Measurements from ENCODE around the gene PTDSS2.

The PTDSS2 gene

DNA sequence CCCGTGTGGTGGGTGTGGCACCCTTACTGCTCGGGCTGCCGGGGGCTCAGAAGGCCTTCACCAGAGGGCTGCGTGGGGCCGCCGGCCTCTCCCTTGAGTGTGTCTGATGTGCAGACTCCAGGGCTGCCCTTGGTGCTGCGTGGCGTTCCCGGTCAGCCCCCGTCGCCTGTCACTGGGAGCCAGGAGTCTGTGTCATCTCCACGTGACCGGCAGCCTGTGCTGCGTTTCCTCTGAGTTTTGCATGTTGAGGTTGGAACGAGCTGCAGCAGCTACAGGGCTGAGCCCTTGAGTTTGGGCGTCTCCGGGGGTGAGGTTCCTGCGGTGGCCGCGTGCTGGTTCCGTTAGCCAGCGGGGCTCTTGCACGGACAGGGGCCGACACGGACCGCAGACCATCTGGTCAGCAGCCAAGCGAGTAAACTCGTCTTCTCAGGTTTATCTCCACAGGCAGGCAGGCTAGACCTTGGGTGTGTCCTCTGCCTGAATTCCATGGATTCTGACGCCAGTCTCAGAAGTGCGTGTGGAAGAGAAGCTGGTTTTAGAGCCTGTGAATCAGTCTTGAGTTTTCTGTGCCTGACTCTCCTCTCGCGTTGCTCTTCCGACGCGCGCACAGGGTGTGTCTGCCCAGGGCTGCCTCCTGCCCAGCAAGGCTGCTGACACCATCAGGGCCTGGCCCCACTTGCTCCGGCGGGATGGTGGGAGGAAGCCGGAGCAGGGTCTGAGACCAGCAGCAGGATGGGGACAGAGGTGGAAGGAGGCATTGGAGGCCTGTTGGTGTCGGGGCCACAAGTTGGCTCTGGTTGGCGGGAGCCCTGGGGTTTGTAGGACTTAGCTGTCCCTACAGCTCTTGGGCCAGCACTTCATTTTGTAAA is 10.5 kb downstream of the PTDSS2 start:
- Histone ChIP-seq H2BK12ac (ENCODE audit: low read length in 2 of 2) (no peak overlapping the region), H3K9me3 (ENCODE audit: control insufficient read depth, low read length) (no peaks in the 10 kb centered on the region), H3K23ac (ENCODE audit: low read length in 2 of 2) (no peak overlapping the region), H3K79me1 (replicated peaks; ENCODE audit: low read length, poor library complexity, severe bottlenecking) (peaks cover 33% of the 10 kb centered on the region), H2AK5ac (ENCODE audit: low read length, severe bottlenecking) (peak overlapping the region; percentile 11), H2BK120ac (ENCODE audit: low read depth, low read length) (no peak overlapping the region), H2AFZ (ENCODE audit: low read depth, low read length) (no peak overlapping the region), H3K27ac (ENCODE audit: low read length, poor library complexity, severe bottlenecking) (peak overlapping the region; percentile 61), H2BK5ac (ENCODE audit: low read depth, low read length, poor library complexity, severe bottlenecking) (no peak overlapping the region), H3K36me3 (ENCODE audit: control insufficient read depth in 1 of 2, insufficient read depth in 2 of 2, low read depth in 1 of 2, low read length in 2 of 2) (peaks cover 34 to 53% of the 10 kb centered on the region in 2 experiments), H3K4me3 (ENCODE audit: insufficient read depth in 1 of 2, low read depth in 1 of 2, low read length in 2 of 2) (no peak overlapping the region), H4K91ac (ENCODE audit: low read length) (no peak overlapping the region), H3K4me1 (ENCODE audit: control insufficient read depth, insufficient read depth, low read depth, low read length) (peaks cover 37% of the 10 kb centered on the region), H3K18ac (ENCODE audit: low read depth in 1 of 2, low read length in 2 of 2) (no peak overlapping the region), H3K14ac (ENCODE audit: low read length in 2 of 2) (no peak overlapping the region), H2BK15ac (ENCODE audit: low read depth, poor library complexity, severe bottlenecking) (no peak overlapping the region), H3K9ac (ENCODE audit: low read length) (no peak overlapping the region), H3K4ac (ENCODE audit: low read depth in 1 of 2, low read length in 2 of 2) (no peak overlapping the region), H3K27me3 (ENCODE audit: control insufficient read depth in 1 of 2, insufficient read depth in 1 of 2, low read length in 2 of 2) (no peaks in the 10 kb centered on the region), H3K4me2 (ENCODE audit: low read length, poor library complexity, severe bottlenecking) (peak overlapping the region; percentile 32), H4K8ac (ENCODE audit: low read length) (no peak overlapping the region)
- 96% methylated on average over 41 of the region's 41 CpGs for WGBS
- no peak for DNase-seq

DNA sequence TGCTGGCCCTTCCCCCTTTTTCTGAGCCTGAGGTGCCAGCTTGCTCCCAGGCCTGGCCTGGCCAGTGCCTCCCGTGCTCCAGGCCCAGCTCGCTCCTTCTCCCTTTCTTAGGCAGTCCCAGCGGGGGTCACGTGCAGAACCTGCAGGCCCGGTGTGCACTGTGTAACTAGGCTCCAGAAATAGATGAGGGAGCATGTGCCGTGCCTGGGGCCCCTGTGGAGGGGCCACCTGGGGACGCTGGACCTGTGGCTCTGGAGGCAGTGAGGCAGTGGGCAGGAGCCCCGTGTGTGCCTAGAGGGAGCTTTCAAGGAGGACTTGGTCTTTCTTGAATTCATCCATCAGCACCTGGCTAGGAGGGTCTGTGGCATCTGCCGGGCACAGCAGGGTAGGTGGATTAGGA is 11.5 kb downstream of the PTDSS2 start:
- 97% methylated on average over 9 of the region's 9 CpGs for WGBS

DNA sequence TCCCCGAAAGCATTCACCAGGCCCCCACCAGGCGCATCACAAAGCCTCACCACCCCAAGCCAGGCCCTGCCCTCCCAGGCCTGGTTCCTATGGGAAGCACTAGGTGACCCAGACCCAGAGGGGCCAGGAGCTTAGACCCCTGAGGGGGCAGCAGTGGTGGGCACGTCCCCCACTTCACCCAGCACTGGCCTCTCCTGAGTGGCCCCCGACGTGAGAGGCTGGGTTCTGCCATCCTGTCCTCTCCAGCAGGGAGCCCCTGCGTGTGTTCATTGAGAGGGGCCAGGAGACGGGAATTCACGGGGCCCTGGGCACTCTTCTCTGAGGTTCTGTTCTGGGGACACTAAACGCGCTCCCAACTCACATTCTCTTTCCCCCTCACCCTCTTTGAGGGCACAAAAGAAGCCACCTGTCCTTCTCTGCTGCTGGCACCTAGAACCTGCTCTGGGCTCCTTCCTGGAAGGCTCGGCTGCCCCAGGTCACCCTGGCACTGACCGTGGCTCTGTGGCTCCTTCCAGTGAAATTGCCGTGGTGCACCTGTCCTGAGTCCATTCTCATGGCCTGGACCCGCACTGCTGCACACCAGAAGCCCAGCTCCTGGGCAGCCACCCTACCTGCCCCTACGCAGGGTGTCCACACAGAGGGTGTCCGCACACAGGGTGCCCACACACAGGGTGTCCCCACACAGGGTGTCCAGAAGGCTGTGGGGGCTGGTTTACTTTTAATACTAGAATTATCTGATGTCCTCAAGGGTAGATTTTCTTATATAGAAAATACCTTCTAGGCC is 12.2 kb downstream of the PTDSS2 start:
- H3K14ac ChIP-seq (ENCODE audit: low read length in 2 of 2) = no peak overlapping the region
- no peak overlapping the region for H4K8ac ChIP-seq (ENCODE audit: low read length)
- peaks cover 34 to 46% of the 10 kb centered on the region in 2 experiments for H3K36me3 ChIP-seq (ENCODE audit: control insufficient read depth in 1 of 2, insufficient read depth in 2 of 2, low read depth in 1 of 2, low read length in 2 of 2)
- H3K9ac ChIP-seq (ENCODE audit: low read length) = no peak overlapping the region
- H3K79me1 ChIP-seq (replicated peaks; ENCODE audit: low read length, poor library complexity, severe bottlenecking) = peaks cover 25% of the 10 kb centered on the region
- WGBS = 98% methylated on average over 16 of the region's 16 CpGs
- H2BK15ac ChIP-seq (ENCODE audit: low read depth, poor library complexity, severe bottlenecking) = no peak overlapping the region
- peaks cover 29% of the 10 kb centered on the region for H3K4me1 ChIP-seq (ENCODE audit: control insufficient read depth, insufficient read depth, low read depth, low read length)
- no peaks in the 10 kb centered on the region for H3K27me3 ChIP-seq (ENCODE audit: control insufficient read depth in 1 of 2, insufficient read depth in 1 of 2, low read length in 2 of 2)
- no peak overlapping the region for H3K4me3 ChIP-seq (ENCODE audit: insufficient read depth in 1 of 2, low read depth in 1 of 2, low read length in 2 of 2)
- no peak overlapping the region for H2BK5ac ChIP-seq (ENCODE audit: low read depth, low read length, poor library complexity, severe bottlenecking)
- H2AK5ac ChIP-seq (ENCODE audit: low read length, severe bottlenecking) = no peak overlapping the region
- peak overlapping the region in 1 of 2 experiments; percentile 35 for H3K23ac ChIP-seq (ENCODE audit: low read length in 2 of 2)
- no peak overlapping the region for H3K4ac ChIP-seq (ENCODE audit: low read depth in 1 of 2, low read length in 2 of 2)
- no peak overlapping the region for H3K18ac ChIP-seq (ENCODE audit: low read depth in 1 of 2, low read length in 2 of 2)
- no peak for DNase-seq
- no peak overlapping the region for H4K91ac ChIP-seq (ENCODE audit: low read length)
- H2BK120ac ChIP-seq (ENCODE audit: low read depth, low read length) = no peak overlapping the region
- H3K4me2 ChIP-seq (ENCODE audit: low read length, poor library complexity, severe bottlenecking) = no peak overlapping the region
- no peak overlapping the region for H2BK12ac ChIP-seq (ENCODE audit: low read length in 2 of 2)
- no peak overlapping the region for H2AFZ ChIP-seq (ENCODE audit: low read depth, low read length)
- H3K9me3 ChIP-seq (ENCODE audit: control insufficient read depth, low read length) = no peaks in the 10 kb centered on the region
- no peak overlapping the region for H3K27ac ChIP-seq (ENCODE audit: low read length, poor library complexity, severe bottlenecking)

More for the DNA sequence above, 11.5 kb downstream of the PTDSS2 start:
- no peak overlapping the region for H2BK5ac ChIP-seq (ENCODE audit: low read depth, low read length, poor library complexity, severe bottlenecking)
- no peak overlapping the region for H3K4me3 ChIP-seq (ENCODE audit: insufficient read depth in 1 of 2, low read depth in 1 of 2, low read length in 2 of 2)
- no peak overlapping the region for H3K14ac ChIP-seq (ENCODE audit: low read length in 2 of 2)
- peaks cover 34 to 50% of the 10 kb centered on the region in 2 experiments for H3K36me3 ChIP-seq (ENCODE audit: control insufficient read depth in 1 of 2, insufficient read depth in 2 of 2, low read depth in 1 of 2, low read length in 2 of 2)
- H2BK15ac ChIP-seq (ENCODE audit: low read depth, poor library complexity, severe bottlenecking) = no peak overlapping the region
- H2AFZ ChIP-seq (ENCODE audit: low read depth, low read length) = no peak overlapping the region
- H3K9ac ChIP-seq (ENCODE audit: low read length) = no peak overlapping the region
- peaks cover 31% of the 10 kb centered on the region for H3K4me1 ChIP-seq (ENCODE audit: control insufficient read depth, insufficient read depth, low read depth, low read length)
- H3K9me3 ChIP-seq (ENCODE audit: control insufficient read depth, low read length) = no peaks in the 10 kb centered on the region
- no peak overlapping the region for H3K4ac ChIP-seq (ENCODE audit: low read depth in 1 of 2, low read length in 2 of 2)
- no peak overlapping the region for H4K8ac ChIP-seq (ENCODE audit: low read length)
- no peak overlapping the region for H2BK12ac ChIP-seq (ENCODE audit: low read length in 2 of 2)
- no peak overlapping the region for H3K27ac ChIP-seq (ENCODE audit: low read length, poor library complexity, severe bottlenecking)
- no peak overlapping the region for H3K4me2 ChIP-seq (ENCODE audit: low read length, poor library complexity, severe bottlenecking)
- DNase-seq = no peak
- H4K91ac ChIP-seq (ENCODE audit: low read length) = no peak overlapping the region
- H3K79me1 ChIP-seq (replicated peaks; ENCODE audit: low read length, poor library complexity, severe bottlenecking) = peaks cover 27% of the 10 kb centered on the region
- H3K27me3 ChIP-seq (ENCODE audit: control insufficient read depth in 1 of 2, insufficient read depth in 1 of 2, low read length in 2 of 2) = no peaks in the 10 kb centered on the region
- H2AK5ac ChIP-seq (ENCODE audit: low read length, severe bottlenecking) = no peak overlapping the region
- no peak overlapping the region for H2BK120ac ChIP-seq (ENCODE audit: low read depth, low read length)
- H3K23ac ChIP-seq (ENCODE audit: low read length in 2 of 2) = no peak overlapping the region
- no peak overlapping the region for H3K18ac ChIP-seq (ENCODE audit: low read depth in 1 of 2, low read length in 2 of 2)

DNA sequence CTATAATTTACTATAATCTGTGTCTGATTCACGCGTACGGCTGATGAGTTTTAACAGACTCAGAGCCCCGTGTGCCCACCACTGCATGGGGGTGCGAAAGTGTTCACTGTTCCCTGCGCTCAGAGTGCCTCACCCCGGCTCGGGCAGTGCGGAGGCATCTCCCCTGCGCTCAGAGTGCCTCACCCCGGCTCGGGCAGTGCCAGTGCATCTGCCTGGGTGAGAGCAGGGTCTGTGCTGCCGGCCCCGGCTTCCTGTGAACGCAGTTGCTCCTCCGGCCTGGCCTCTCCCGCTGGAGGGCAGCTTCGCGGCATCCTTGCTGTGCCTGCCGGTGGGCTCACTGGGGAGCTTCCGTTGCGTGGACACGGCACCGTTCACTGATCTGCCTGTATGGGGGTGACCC is 14.2 kb downstream of the PTDSS2 start:
- Histone ChIP-seq H3K14ac (ENCODE audit: low read length in 2 of 2) (no peak overlapping the region), H2BK15ac (ENCODE audit: low read depth, poor library complexity, severe bottlenecking) (no peak overlapping the region), H2BK120ac (ENCODE audit: low read depth, low read length) (no peak overlapping the region), H2AK5ac (ENCODE audit: low read length, severe bottlenecking) (no peak overlapping the region), H4K8ac (ENCODE audit: low read length) (no peak overlapping the region), H3K4me3 (ENCODE audit: insufficient read depth in 1 of 2, low read depth in 1 of 2, low read length in 2 of 2) (no peak overlapping the region), H3K36me3 (ENCODE audit: control insufficient read depth in 1 of 2, insufficient read depth in 2 of 2, low read depth in 1 of 2, low read length in 2 of 2) (peaks cover 34 to 39% of the 10 kb centered on the region in 2 experiments), H4K91ac (ENCODE audit: low read length) (no peak overlapping the region), H3K23ac (ENCODE audit: low read length in 2 of 2) (no peak overlapping the region), H3K9me3 (ENCODE audit: control insufficient read depth, low read length) (no peaks in the 10 kb centered on the region), H3K18ac (ENCODE audit: low read depth in 1 of 2, low read length in 2 of 2) (no peak overlapping the region), H3K4me2 (ENCODE audit: low read length, poor library complexity, severe bottlenecking) (no peak overlapping the region), H3K27ac (ENCODE audit: low read length, poor library complexity, severe bottlenecking) (no peak overlapping the region), H3K4me1 (ENCODE audit: control insufficient read depth, insufficient read depth, low read depth, low read length) (peaks cover 27% of the 10 kb centered on the region), H2BK12ac (ENCODE audit: low read length in 2 of 2) (no peak overlapping the region), H2BK5ac (ENCODE audit: low read depth, low read length, poor library complexity, severe bottlenecking) (no peak overlapping the region), H3K79me1 (replicated peaks; ENCODE audit: low read length, poor library complexity, severe bottlenecking) (peaks cover 23% of the 10 kb centered on the region), H3K4ac (ENCODE audit: low read depth in 1 of 2, low read length in 2 of 2) (no peak overlapping the region), H3K27me3 (ENCODE audit: control insufficient read depth in 1 of 2, insufficient read depth in 1 of 2, low read length in 2 of 2) (no peaks in the 10 kb centered on the region), H2AFZ (ENCODE audit: low read depth, low read length) (no peak overlapping the region), H3K9ac (ENCODE audit: low read length) (no peak overlapping the region)
- no peak for DNase-seq
- 97% methylated on average over 24 of the region's 24 CpGs for WGBS
